ENCODE measurements around the gene TBC1D32. TPM values are rescaled to one million over a fixed set of nuclear protein-coding genes. Genes with fewer than 3 reads are reported as not detected.
A peak's percentile ranks its signal among the peaks of the same experiment; 100 is the strongest.

The TBC1D32 gene
- total and polyA plus RNA-seq, 2 donors (not counting 1 experiment from before 2014, with no cell fraction given): 6.3 to 21.0 TPM

GRCh38 chr6:121365536-121366521 lies 31.5 kb upstream of the TBC1D32 start:
- H3K9me3 ChIP-seq (ENCODE audit: control insufficient read depth, insufficient read depth, low read depth, low read length): no peaks in the 10 kb centered on the region
- no peak overlapping the region for H3K4me2 ChIP-seq (ENCODE audit: extremely low read depth, insufficient read depth, low read length)
- no peak overlapping the region for H3K4me3 ChIP-seq (replicated peaks in 1 of 4; ENCODE audit: control extremely low read depth in 1 of 4, insufficient read depth in 1 of 4, low read depth in 3 of 4, low read length in 4 of 4)
- no peak for DNase-seq (ENCODE audit: low read depth in 2 of 2)
- no peaks in the 10 kb centered on the region for H4K20me1 ChIP-seq (ENCODE audit: control insufficient read depth, extremely low read depth, insufficient read depth, low read length)
- no peak overlapping the region for H2AFZ ChIP-seq (ENCODE audit: low read length)
- H3K36me3 ChIP-seq (ENCODE audit: control insufficient read depth, insufficient read depth, low read length): no peaks in the 10 kb centered on the region
- no peak overlapping the region for H3K27ac ChIP-seq (ENCODE audit: insufficient read depth, low read length)
- no peak overlapping the region for H3K9ac ChIP-seq (ENCODE audit: insufficient read depth, low read length)
- H3K4me1 ChIP-seq (ENCODE audit: control insufficient read depth, extremely low read depth, insufficient read depth, low read length): no peaks in the 10 kb centered on the region
- H3K79me2 ChIP-seq (ENCODE audit: control insufficient read depth, insufficient read depth, low read length): no peaks in the 10 kb centered on the region
- TF ChIP-seq CTCF (conservative IDR thresholded peaks at IDR 0.05 in 1 of 2, IDR thresholded peaks at IDR 0.05 in 1 of 2; ENCODE audit: low read depth in 1 of 2, low read length in 2 of 2): no peak
- TF ChIP-seq EZH2 (IDR thresholded peaks at IDR 0.05; ENCODE audit: low read length, missing control alignments): no peak
- H3K27me3 ChIP-seq (ENCODE audit: control insufficient read depth, insufficient read depth, low read length): no peaks in the 10 kb centered on the region

GRCh38 chr6:121356575-121356974 lies 22.3 kb upstream of the TBC1D32 start:
- Histone ChIP-seq H4K20me1 (ENCODE audit: control insufficient read depth, extremely low read depth, insufficient read depth, low read length) (no peaks in the 10 kb centered on the region), H3K79me2 (ENCODE audit: control insufficient read depth, insufficient read depth, low read length) (no peaks in the 10 kb centered on the region), H3K4me2 (ENCODE audit: extremely low read depth, insufficient read depth, low read length) (no peak overlapping the region), H3K27me3 (ENCODE audit: control insufficient read depth, insufficient read depth, low read length) (no peaks in the 10 kb centered on the region), H3K4me1 (ENCODE audit: control insufficient read depth, extremely low read depth, insufficient read depth, low read length) (no peaks in the 10 kb centered on the region), H3K9ac (ENCODE audit: insufficient read depth, low read length) (no peak overlapping the region), H3K9me3 (ENCODE audit: control insufficient read depth, insufficient read depth, low read depth, low read length) (no peaks in the 10 kb centered on the region), H3K27ac (ENCODE audit: insufficient read depth, low read length) (no peak overlapping the region), H3K4me3 (replicated peaks in 1 of 4; ENCODE audit: control extremely low read depth in 1 of 4, insufficient read depth in 1 of 4, low read depth in 3 of 4, low read length in 4 of 4) (no peak overlapping the region), H3K36me3 (ENCODE audit: control insufficient read depth, insufficient read depth, low read length) (no peaks in the 10 kb centered on the region), H2AFZ (ENCODE audit: low read length) (no peak overlapping the region)
- no peak for TF ChIP-seq EZH2 (IDR thresholded peaks at IDR 0.05; ENCODE audit: low read length, missing control alignments)
- peak in 1 of 2 donors; percentile 20 for TF ChIP-seq CTCF (conservative IDR thresholded peaks at IDR 0.05 in 1 of 2, IDR thresholded peaks at IDR 0.05 in 1 of 2; ENCODE audit: low read depth in 1 of 2, low read length in 2 of 2)
- DNase-seq (ENCODE audit: low read depth in 2 of 2): no peak

GRCh38 chr6:121354764-121355163 lies 20.5 kb upstream of the TBC1D32 start:
- Histone ChIP-seq H3K9me3 (ENCODE audit: control insufficient read depth, insufficient read depth, low read depth, low read length) (no peaks in the 10 kb centered on the region), H3K9ac (ENCODE audit: insufficient read depth, low read length) (no peak overlapping the region), H2AFZ (ENCODE audit: low read length) (no peak overlapping the region), H3K4me2 (ENCODE audit: extremely low read depth, insufficient read depth, low read length) (no peak overlapping the region), H3K4me1 (ENCODE audit: control insufficient read depth, extremely low read depth, insufficient read depth, low read length) (no peaks in the 10 kb centered on the region), H3K79me2 (ENCODE audit: control insufficient read depth, insufficient read depth, low read length) (no peaks in the 10 kb centered on the region), H3K4me3 (replicated peaks in 1 of 4; ENCODE audit: control extremely low read depth in 1 of 4, insufficient read depth in 1 of 4, low read depth in 3 of 4, low read length in 4 of 4) (no peak overlapping the region), H4K20me1 (ENCODE audit: control insufficient read depth, extremely low read depth, insufficient read depth, low read length) (no peaks in the 10 kb centered on the region), H3K36me3 (ENCODE audit: control insufficient read depth, insufficient read depth, low read length) (no peaks in the 10 kb centered on the region), H3K27me3 (ENCODE audit: control insufficient read depth, insufficient read depth, low read length) (no peaks in the 10 kb centered on the region), H3K27ac (ENCODE audit: insufficient read depth, low read length) (no peak overlapping the region)
- TF ChIP-seq CTCF (conservative IDR thresholded peaks at IDR 0.05 in 1 of 2, IDR thresholded peaks at IDR 0.05 in 1 of 2; ENCODE audit: low read depth in 1 of 2, low read length in 2 of 2) (peak; percentile 23 to 52), EZH2 (IDR thresholded peaks at IDR 0.05; ENCODE audit: low read length, missing control alignments) (no peak)
- no peak for DNase-seq (ENCODE audit: low read depth in 2 of 2)
